Lung (tissue), 12 donors: ENCODE data around the gene FRMD1. TPM values are rescaled to one million over a fixed set of nuclear protein-coding genes. Genes with fewer than 3 reads are reported as not detected.

Source experiments
- ATAC-seq: fragments of 200-7000 bp; cut with Tn5 transposase; one replicate; pipeline ENCODE4 v1.9.1; 2020; ENCODE audit warnings: moderate number of reproducible peaks; ENCODE audit not compliant: insufficient read depth, low FRiP score
- DNase-seq, 3 donors: peaks; one replicate each; pipeline ENCODE4 v3.0.0-alpha.2; 2013 to 2017
- H3K27ac ChIP-seq, 2 donors: one replicate each; pipeline ENCODE4 v1.5.1; 2013; ENCODE audit warnings: mild to moderate bottlenecking in 2 of 2, moderate library complexity in 2 of 2, control low read depth in 1 of 2, inconsistent platforms in 1 of 2, low read depth in 1 of 2, low read length in 1 of 2
- H3K27me3 ChIP-seq, 3 donors: one replicate each; pipeline ENCODE4 v1.5.1; 2013; ENCODE audit warnings: low read length in 2 of 3; ENCODE audit not compliant: control insufficient read depth in 3 of 3, insufficient read depth in 3 of 3
- H3K36me3 ChIP-seq, 4 donors: one replicate each; pipeline ENCODE4 v1.5.1; 2013; ENCODE audit warnings: low read length in 4 of 4, mild to moderate bottlenecking in 1 of 4, moderate library complexity in 1 of 4; ENCODE audit not compliant: control insufficient read depth in 4 of 4, insufficient read depth in 4 of 4
- H3K4me1 ChIP-seq, 5 donors: one replicate each; pipeline ENCODE4 v1.5.1; 2013; ENCODE audit warnings: low read length in 5 of 5, mild to moderate bottlenecking in 2 of 5, moderate library complexity in 1 of 5; ENCODE audit not compliant: control insufficient read depth in 5 of 5, insufficient read depth in 5 of 5
- H3K4me3 ChIP-seq: one replicate; pipeline ENCODE4 v1.5.1; 2013; ENCODE audit warnings: mild to moderate bottlenecking, control low read depth, moderate library complexity
- H3K9ac ChIP-seq, 2 donors: one replicate each; pipeline ENCODE4 v1.5.1; 2013; ENCODE audit warnings: low read length in 2 of 2, control low read depth in 1 of 2; ENCODE audit not compliant: insufficient read depth in 1 of 2
- H3K9me3 ChIP-seq, 4 donors: one replicate each; pipeline ENCODE4 v1.5.1; 2013; ENCODE audit warnings: low read length in 3 of 4, mild to moderate bottlenecking in 1 of 4, moderate library complexity in 1 of 4; ENCODE audit not compliant: control insufficient read depth in 4 of 4, insufficient read depth in 3 of 4
- CTCF ChIP-seq: IDR thresholded peaks from 2 replicates; pipeline ENCODE4 v1.5.1; 2012; ENCODE audit warnings: mild to moderate bottlenecking; ENCODE audit errors: control extremely low read depth, extremely low read depth
- WGBS, 2 donors: extraction: QIAGEN DNeasy Blood & Tissue Kit; methylation state at CpG; one replicate each; pipeline ENCODE4 v1.1.7; 2013; 5-methylcytosine and 5-hydroxymethylcytosine counted together
- polyA plus RNA-seq, 2 donors: library from polyadenylated mRNA; stranded (reverse); fragments of 200-250 nt; gene quantifications; one replicate each; pipeline ENCODE4 v1.2.1, GENCODE V29; 2013
- total RNA-seq, 2 donors: library from RNA; depleted of rRNA in 1 of 2; stranded (reverse); fragments of >200 nt in 1 of 2; gene quantifications; one replicate each; pipeline ENCODE4 v1.2.1, GENCODE V29; 2014 to 2021
- donor health status: control.
- donor health status: control.
- donor health status: Bipolar disorder and iron deficiency.
- donor health status: healthy.
- donor health status: DM: yes; HTN: yes; CAD: no.

Gene FRMD1
- total and polyA plus RNA-seq, 4 donors: 0.02 to 1.4 (median 0.10) TPM

- no peak for TF ChIP-seq CTCF
- Histone ChIP-seq H3K4me1 (peaks cover 2 to 23% (median 11%) of the 10 kb centered on the region in 5 donors), H3K27me3 (no peaks in the 10 kb centered on the region), H3K4me3 (no peak overlapping the region), H3K27ac (no peak overlapping the region), H3K9me3 (no peaks in the 10 kb centered on the region), H3K9ac (no peak overlapping the region), H3K36me3 (no peaks in the 10 kb centered on the region)
- 91 to 93% methylated on average over 21 to 22 of the region's 22 CpGs for WGBS, 2 donors
- DNase-seq (no peak), ATAC-seq (no peak)
These were observed 23.1 kb downstream of the FRMD1 start for GRCh38 chr6:168055696-168056489.

- WGBS, 2 donors: 78 to 79% methylated on average over 18 of the region's 18 CpGs
- ATAC-seq: no peak
- no peaks in the 10 kb centered on the region for H3K9me3 ChIP-seq
- no peaks in the 10 kb centered on the region for H3K27me3 ChIP-seq
- DNase-seq: peak in 1 of 3 donors; percentile 54
- no peak for TF ChIP-seq CTCF
- no peaks in the 10 kb centered on the region for H3K36me3 ChIP-seq
- peak overlapping the region in 1 of 2 donors; percentile 13 for H3K27ac ChIP-seq
- no peak overlapping the region for H3K4me3 ChIP-seq
- H3K4me1 ChIP-seq: peaks cover 0 to 24% (median 12%) of the 10 kb centered on the region in 5 donors
- no peak overlapping the region for H3K9ac ChIP-seq
These were observed 24.0 kb downstream of the FRMD1 start for GRCh38 chr6:168054765-168055560.

GRCh38 chr6:168053957-168054471 lies 25.0 kb downstream of the FRMD1 start:
- Histone ChIP-seq H3K4me1 (peaks cover 0 to 30% (median 12%) of the 10 kb centered on the region in 5 donors), H3K4me3 (no peak overlapping the region), H3K27me3 (no peaks in the 10 kb centered on the region), H3K9ac (no peak overlapping the region), H3K9me3 (no peaks in the 10 kb centered on the region), H3K36me3 (no peaks in the 10 kb centered on the region), H3K27ac (no peak overlapping the region)
- DNase-seq: no peak
- TF ChIP-seq CTCF: no peak
- 94% methylated on average over 14 of the region's 14 CpGs for WGBS, 2 donors
- ATAC-seq: no peak
